ENCODE data around the gene RGL4. TPM values are rescaled to one million over a fixed set of nuclear protein-coding genes. Genes with fewer than 3 reads are reported as not detected.

The RGL4 gene
- total and polyA plus RNA-seq, 2 of the 13 experiments (the other 11 are each of a cell fraction or from before 2014, with no cell fraction given) = not detected

DNA sequence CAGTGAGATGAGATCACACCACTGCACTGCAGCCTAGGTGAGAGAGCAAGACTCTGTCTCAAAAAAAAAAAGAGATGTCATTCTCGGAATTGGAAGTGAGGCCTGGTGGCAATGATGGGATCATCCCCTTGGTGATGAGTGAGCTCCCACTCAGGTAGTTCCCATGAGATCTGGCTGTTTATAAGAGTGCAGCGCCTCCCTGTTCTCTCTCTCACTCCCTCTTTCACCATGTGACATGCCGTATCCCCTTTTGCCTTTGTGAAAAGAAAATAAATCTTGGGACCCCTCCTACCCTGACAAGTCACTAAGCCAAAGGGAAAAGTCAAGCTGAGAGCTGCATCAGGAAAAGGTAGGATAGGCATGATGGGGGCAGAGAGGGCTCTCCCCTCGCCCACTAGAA is 31.3 kb downstream of the RGL4 start:
- ATAC-seq = no peak
- Histone ChIP-seq H4K20me1 (ENCODE audit: insufficient read depth, low read length) (no peaks in the 10 kb centered on the region), H3K4me2 (ENCODE audit: low read depth, low read length) (no peak overlapping the region), H3K4me3 (replicated peaks in 1 of 3; ENCODE audit: insufficient read depth in 1 of 3, low read depth in 2 of 3, low read length in 3 of 3) (no peak overlapping the region), H3K9ac (ENCODE audit: insufficient read depth, low read depth, low read length) (no peak overlapping the region), H3K27ac (ENCODE audit: extremely low read length, insufficient read depth, low read length) (no peak overlapping the region), H3K9me3 (ENCODE audit: low read length) (no peaks in the 10 kb centered on the region), H3K79me2 (ENCODE audit: insufficient read depth, low read length) (no peaks in the 10 kb centered on the region), H3K27me3 (ENCODE audit: control insufficient read depth in 1 of 2, insufficient read depth in 2 of 2, low read length in 2 of 2) (0 out of 5 replicates have a peak, but pooled peaks cover 0 to 4% of the 10 kb centered on the region in 2 experiments), H3K36me3 (replicated peaks in 1 of 2; ENCODE audit: control insufficient read depth in 1 of 2, insufficient read depth in 2 of 2, low read length in 2 of 2) (no peaks in the 10 kb centered on the region), H2AFZ (ENCODE audit: low read length) (no peak overlapping the region), H3K4me1 (ENCODE audit: insufficient read depth, low read length) (peaks cover 17% of the 10 kb centered on the region)
- no TSS peak for BruUV-seq (replicated peaks)
- CTCF ChIA-PET (ENCODE audit: low intra/inter-chr PET ratio, low total read pairs) = no interaction called here
- intact Hi-C loops (cut with micrococcal nuclease; ENCODE audit: unreplicated experiment) = no loop called here
- WGBS (ENCODE audit: low lambda C conversion rate) = 44% methylated on average over 4 of the region's 4 CpGs
- FAIRE-seq = no peak
- TF ChIP-seq ZNF224 (CRISPR knock-in tag; IDR thresholded peaks at IDR 0.05) (no peak), ZNF552 (CRISPR knock-in tag; IDR thresholded peaks at IDR 0.05; ENCODE audit: borderline replicate concordance) (no peak), FOXJ3 (CRISPR knock-in tag; IDR thresholded peaks at IDR 0.05; ENCODE audit: borderline replicate concordance) (no peak), ZNF207 (IDR thresholded peaks at IDR 0.05; ENCODE audit: borderline replicate concordance) (no peak), SRSF9 (IDR thresholded peaks at IDR 0.05; ENCODE audit: borderline replicate concordance, insufficient read depth, low read depth, low read length, poor library complexity, severe bottlenecking) (no peak), ZSCAN21 (CRISPR knock-in tag; IDR thresholded peaks at IDR 0.05; ENCODE audit: borderline replicate concordance) (no peak)
- TF ChIP-seq, protein P1, sequence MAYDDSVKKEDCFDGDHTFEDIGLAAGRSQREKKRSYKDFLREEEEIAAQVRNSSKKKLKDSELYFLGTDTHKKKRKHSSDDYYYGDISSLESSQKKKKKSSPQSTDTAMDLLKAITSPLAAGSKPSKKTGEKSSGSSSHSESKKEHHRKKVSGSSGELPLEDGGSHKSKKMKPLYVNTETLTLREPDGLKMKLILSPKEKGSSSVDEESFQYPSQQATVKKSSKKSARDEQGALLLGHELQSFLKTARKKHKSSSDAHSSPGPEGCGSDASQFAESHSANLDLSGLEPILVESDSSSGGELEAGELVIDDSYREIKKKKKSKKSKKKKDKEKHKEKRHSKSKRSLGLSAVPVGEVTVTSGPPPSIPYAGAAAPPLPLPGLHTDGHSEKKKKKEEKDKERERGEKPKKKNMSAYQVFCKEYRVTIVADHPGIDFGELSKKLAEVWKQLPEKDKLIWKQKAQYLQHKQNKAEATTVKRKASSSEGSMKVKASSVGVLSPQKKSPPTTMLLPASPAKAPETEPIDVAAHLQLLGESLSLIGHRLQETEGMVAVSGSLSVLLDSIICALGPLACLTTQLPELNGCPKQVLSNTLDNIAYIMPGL (CRISPR knock-in tag; IDR thresholded peaks at IDR 0.05; ENCODE audit: borderline replicate concordance in 1 of 2, low read depth in 1 of 2) = no peak
- TF ChIP-seq, protein P2, sequence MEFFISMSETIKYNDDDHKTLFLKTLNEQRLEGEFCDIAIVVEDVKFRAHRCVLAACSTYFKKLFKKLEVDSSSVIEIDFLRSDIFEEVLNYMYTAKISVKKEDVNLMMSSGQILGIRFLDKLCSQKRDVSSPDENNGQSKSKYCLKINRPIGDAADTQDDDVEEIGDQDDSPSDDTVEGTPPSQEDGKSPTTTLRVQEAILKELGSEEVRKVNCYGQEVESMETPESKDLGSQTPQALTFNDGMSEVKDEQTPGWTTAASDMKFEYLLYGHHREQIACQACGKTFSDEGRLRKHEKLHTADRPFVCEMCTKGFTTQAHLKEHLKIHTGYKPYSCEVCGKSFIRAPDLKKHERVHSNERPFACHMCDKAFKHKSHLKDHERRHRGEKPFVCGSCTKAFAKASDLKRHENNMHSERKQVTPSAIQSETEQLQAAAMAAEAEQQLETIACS (CRISPR knock-in tag; IDR thresholded peaks at IDR 0.05) = no peak
- TF ChIP-seq, protein P3, sequence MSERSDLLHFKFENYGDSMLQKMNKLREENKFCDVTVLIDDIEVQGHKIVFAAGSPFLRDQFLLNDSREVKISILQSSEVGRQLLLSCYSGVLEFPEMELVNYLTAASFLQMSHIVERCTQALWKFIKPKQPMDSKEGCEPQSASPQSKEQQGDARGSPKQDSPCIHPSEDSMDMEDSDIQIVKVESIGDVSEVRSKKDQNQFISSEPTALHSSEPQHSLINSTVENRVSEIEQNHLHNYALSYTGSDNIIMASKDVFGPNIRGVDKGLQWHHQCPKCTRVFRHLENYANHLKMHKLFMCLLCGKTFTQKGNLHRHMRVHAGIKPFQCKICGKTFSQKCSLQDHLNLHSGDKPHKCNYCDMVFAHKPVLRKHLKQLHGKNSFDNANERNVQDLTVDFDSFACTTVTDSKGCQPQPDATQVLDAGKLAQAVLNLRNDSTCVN (CRISPR knock-in tag; IDR thresholded peaks at IDR 0.05; ENCODE audit: borderline replicate concordance) = no peak
- TF ChIP-seq, protein P4, sequence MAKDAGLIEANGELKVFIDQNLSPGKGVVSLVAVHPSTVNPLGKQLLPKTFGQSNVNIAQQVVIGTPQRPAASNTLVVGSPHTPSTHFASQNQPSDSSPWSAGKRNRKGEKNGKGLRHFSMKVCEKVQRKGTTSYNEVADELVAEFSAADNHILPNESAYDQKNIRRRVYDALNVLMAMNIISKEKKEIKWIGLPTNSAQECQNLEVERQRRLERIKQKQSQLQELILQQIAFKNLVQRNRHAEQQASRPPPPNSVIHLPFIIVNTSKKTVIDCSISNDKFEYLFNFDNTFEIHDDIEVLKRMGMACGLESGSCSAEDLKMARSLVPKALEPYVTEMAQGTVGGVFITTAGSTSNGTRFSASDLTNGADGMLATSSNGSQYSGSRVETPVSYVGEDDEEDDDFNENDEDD (CRISPR knock-in tag; IDR thresholded peaks at IDR 0.05; ENCODE audit: borderline replicate concordance) = no peak
- no peak for DNase-seq (ENCODE audit: low spot score)
- in situ Hi-C loops (cut with HindIII; ENCODE audit: extremely low pct_ligation_motif_present, low pct_unique_long_range_greater_than_20kb) = no loop called here
- POLR2A ChIA-PET = no interaction called here
